GM12801 (cell line): Measurements from ENCODE around the gene TOGARAM2.

Experiments
- TF ChIP-seq, protein P1 (sequence below): IDR thresholded peaks from one replicate; pipeline ENCODE4 v1.5.1; 2011; ENCODE audit warnings: control low read depth; ENCODE audit not compliant: insufficient read length; ENCODE audit errors: extremely low read depth

The TOGARAM2 gene

DNA sequence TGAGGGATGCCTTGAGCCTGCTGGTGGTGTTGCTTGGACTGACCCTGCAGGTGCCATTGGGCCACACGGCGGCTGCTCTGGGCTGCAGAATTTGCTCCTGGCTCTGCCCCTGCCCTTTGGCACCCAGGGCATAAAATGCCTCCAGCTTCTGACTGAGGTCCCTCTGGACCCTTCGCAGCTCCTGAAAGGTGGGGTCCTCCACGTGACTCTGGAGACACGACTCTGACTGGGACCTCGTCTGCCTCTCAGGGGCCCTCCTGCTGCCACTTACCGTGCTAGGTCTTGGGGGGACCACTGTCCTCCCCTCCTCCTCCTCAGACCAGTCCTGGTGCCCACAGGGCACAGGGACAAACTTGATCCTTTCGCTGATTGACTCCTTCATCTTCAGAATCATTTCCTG lies 91.2 kb downstream of the TOGARAM2 start:
- TF ChIP-seq, protein P1, sequence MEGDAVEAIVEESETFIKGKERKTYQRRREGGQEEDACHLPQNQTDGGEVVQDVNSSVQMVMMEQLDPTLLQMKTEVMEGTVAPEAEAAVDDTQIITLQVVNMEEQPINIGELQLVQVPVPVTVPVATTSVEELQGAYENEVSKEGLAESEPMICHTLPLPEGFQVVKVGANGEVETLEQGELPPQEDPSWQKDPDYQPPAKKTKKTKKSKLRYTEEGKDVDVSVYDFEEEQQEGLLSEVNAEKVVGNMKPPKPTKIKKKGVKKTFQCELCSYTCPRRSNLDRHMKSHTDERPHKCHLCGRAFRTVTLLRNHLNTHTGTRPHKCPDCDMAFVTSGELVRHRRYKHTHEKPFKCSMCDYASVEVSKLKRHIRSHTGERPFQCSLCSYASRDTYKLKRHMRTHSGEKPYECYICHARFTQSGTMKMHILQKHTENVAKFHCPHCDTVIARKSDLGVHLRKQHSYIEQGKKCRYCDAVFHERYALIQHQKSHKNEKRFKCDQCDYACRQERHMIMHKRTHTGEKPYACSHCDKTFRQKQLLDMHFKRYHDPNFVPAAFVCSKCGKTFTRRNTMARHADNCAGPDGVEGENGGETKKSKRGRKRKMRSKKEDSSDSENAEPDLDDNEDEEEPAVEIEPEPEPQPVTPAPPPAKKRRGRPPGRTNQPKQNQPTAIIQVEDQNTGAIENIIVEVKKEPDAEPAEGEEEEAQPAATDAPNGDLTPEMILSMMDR: no peak

- TF ChIP-seq, protein P1: no peak
Observed at GRCh38 chr2:29072971-29073725, 92.0 kb downstream of the TOGARAM2 start.

DNA sequence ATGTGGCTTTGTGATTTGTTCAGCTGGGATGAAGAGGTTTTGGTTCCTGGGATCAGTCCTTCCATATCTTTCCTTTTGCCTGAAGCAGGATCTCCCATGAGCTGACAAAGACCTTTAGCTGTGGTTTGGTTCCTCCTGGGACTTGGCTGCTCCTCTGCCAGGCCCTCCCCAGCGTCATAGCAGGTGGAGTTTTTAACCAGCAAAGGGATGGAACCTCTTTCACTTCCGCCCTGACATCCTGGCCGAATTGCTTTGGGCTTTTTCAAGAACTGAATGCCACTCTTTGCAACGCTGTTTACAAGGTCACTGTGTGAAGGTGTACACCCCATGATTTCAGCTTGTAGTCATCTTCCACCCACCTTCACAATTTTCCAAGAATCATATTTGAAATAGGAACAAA lies 92.8 kb downstream of the TOGARAM2 start:
- TF ChIP-seq, protein P1: no peak

DNA sequence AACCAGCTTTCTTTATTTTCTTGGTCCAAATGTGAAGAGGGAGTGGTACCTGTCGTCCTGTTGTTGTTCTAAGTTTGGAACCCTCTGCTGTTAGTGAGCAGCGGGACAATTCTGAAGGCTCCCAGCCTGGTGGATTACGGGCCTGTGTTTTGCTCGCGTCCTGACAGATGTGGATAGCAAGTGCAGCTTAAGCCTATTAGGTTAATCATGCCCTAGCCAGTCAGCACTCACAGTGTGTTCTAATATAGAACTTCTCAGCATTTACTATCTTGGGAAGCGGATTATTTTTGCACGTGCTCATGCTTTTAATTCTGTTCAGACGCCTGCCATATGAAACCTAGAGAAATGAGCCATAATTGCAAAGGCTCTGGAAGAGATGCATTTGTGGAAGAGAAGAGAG lies 93.3 kb downstream of the TOGARAM2 start, which contains the start of gene PCARE:
TSS of gene PCARE (minus strand) at position 113 of the 400 bp plus-strand sequence. CDS start 262 bp downstream, outside the sequence.
- TF ChIP-seq, protein P1: no peak

DNA sequence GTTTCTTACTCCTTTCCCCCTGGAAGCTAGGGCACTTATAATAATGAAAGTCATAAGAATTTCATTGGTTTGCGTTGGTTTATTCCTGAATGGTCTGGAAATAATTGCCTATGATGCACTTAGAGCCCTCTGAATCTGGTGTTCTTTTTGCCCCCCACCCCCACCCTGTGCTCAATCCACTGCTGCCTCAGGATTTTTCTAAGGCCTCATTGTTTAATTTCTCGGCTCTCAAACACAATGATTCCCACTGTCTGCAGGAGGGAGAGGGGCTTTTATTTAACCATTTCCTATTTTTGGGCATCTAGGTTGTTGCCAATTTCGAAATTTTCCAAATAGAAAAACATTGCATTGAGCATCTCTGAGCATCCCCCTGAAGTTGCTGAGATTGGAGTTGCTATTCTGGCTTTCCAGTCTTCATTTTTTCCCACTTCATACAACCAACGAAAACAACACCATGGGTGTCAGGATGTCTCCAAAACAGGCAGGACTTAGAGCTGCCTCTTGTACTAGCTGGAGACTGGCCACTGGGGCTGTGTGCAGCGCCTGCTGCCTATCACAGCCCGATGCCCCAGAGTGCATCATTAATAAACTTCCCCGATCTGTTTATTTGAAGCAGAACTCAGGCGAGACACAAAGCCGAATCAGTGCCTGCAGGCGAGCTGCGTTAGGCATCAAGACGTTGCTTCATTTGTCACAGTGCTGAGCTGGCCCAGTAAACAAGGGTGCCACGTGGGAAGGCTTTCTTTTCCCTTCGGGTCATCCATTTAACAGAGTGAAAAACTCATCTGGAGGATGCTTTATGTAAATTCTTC lies 95.0 kb downstream of the TOGARAM2 start:
- TF ChIP-seq, protein P1: no peak

GRCh38 chr2:29079887-29080286 lies 98.8 kb downstream of the TOGARAM2 start:
- TF ChIP-seq, protein P1: no peak
